ENCODE data around the gene SMURF2.

DNA sequence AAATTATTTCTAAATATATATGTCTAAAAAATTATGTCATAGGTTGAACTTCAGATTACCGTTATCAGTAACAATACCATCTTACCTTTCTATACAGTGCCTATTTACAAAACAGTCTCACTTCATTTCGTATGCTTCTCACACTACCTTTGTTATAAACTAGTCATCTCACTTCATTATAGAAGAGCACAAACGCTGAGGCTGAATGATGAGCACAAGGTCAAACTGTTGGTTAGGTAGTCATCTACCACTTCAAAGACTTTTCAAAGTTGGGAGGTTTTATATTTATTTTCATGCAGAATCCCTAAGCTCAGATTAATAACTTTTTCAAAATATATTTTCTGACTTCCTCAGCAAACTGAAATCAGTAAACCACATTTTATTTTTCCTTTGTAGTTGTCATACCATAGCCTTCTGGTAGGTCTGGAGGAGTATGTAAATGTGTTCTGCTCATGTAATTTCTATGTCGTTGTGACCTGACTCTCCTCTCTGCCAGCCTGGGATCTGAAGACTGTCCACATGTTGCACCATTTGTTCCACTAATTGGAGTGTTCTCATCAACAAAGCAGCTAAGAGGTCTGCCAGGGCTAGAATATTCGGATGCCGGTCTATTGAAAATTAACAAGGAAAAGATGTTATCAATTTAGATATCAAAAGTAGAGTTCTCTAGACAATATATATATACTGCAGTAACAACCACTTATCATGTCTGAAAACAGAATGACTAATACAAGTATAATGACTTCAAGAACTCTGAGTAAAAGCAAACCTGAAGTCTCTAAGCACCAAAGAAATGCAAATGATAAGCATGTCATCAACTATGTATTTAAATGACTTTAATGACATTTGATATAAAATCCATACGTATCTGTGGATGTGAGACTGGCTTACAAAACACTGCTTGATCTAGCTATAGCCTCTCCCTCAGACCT, 81.5 kb downstream of the SMURF2 start:
- TF ChIP-seq, protein P1, sequence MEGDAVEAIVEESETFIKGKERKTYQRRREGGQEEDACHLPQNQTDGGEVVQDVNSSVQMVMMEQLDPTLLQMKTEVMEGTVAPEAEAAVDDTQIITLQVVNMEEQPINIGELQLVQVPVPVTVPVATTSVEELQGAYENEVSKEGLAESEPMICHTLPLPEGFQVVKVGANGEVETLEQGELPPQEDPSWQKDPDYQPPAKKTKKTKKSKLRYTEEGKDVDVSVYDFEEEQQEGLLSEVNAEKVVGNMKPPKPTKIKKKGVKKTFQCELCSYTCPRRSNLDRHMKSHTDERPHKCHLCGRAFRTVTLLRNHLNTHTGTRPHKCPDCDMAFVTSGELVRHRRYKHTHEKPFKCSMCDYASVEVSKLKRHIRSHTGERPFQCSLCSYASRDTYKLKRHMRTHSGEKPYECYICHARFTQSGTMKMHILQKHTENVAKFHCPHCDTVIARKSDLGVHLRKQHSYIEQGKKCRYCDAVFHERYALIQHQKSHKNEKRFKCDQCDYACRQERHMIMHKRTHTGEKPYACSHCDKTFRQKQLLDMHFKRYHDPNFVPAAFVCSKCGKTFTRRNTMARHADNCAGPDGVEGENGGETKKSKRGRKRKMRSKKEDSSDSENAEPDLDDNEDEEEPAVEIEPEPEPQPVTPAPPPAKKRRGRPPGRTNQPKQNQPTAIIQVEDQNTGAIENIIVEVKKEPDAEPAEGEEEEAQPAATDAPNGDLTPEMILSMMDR (IDR thresholded peaks at IDR 0.05) = no peak
- TF ChIP-seq EP300 (IDR thresholded peaks at IDR 0.05) = no peak
- no peak for TF ChIP-seq POLR2AphosphoS5 (IDR thresholded peaks at IDR 0.05)
- no peak for TF ChIP-seq POLR2A (IDR thresholded peaks at IDR 0.05)
